ENCODE measurements around the gene SLC9A3.

SLC9A3 gene

GRCh38 chr5:426392-426976, 97.8 kb downstream of the SLC9A3 start:
- no peak overlapping the region for H3K27ac ChIP-seq (ENCODE audit: low read depth, low read length)
- no peak overlapping the region for H3K4me3 ChIP-seq (ENCODE audit: low read length)
- no peaks in the 10 kb centered on the region for H3K27me3 ChIP-seq (ENCODE audit: insufficient read depth, low read length)
- no peaks in the 10 kb centered on the region for H3K9me3 ChIP-seq (ENCODE audit: insufficient read depth, low read depth, low read length)
- H3K36me3 ChIP-seq (ENCODE audit: insufficient read depth, low read length): no peaks in the 10 kb centered on the region
- no peaks in the 10 kb centered on the region for H3K4me1 ChIP-seq (ENCODE audit: insufficient read depth, low read length)
- 89% methylated on average over 3 of the region's 3 CpGs for WGBS
- no peak overlapping the region for H3K9ac ChIP-seq (ENCODE audit: low read depth, low read length)

- H3K4me3 ChIP-seq (ENCODE audit: low read length): no peak overlapping the region
- H3K9ac ChIP-seq (ENCODE audit: low read depth, low read length): no peak overlapping the region
These were observed 98.5 kb downstream of the SLC9A3 start for GRCh38 chr5:425714-426113.

GRCh38 chr5:424301-425110, 99.7 kb downstream of the SLC9A3 start:
- no peaks in the 10 kb centered on the region for H3K4me1 ChIP-seq (ENCODE audit: insufficient read depth, low read length)
- no peaks in the 10 kb centered on the region for H3K27me3 ChIP-seq (ENCODE audit: insufficient read depth, low read length)
- H3K27ac ChIP-seq (ENCODE audit: low read depth, low read length): no peak overlapping the region
- WGBS: 91% methylated on average over 10 of the region's 11 CpGs
- H3K9me3 ChIP-seq (ENCODE audit: insufficient read depth, low read depth, low read length): no peaks in the 10 kb centered on the region
- no peaks in the 10 kb centered on the region for H3K36me3 ChIP-seq (ENCODE audit: insufficient read depth, low read length)
- no peak overlapping the region for H3K4me3 ChIP-seq (ENCODE audit: low read length)
- no peak overlapping the region for H3K9ac ChIP-seq (ENCODE audit: low read depth, low read length)

More at GRCh38 chr5:425714-426113, 98.5 kb downstream of the SLC9A3 start:
- H3K36me3 ChIP-seq (ENCODE audit: insufficient read depth, low read length): no peaks in the 10 kb centered on the region
- WGBS: 89% methylated on average over 5 of the region's 5 CpGs
- H3K27ac ChIP-seq (ENCODE audit: low read depth, low read length): no peak overlapping the region
- H3K27me3 ChIP-seq (ENCODE audit: insufficient read depth, low read length): no peaks in the 10 kb centered on the region
- H3K4me1 ChIP-seq (ENCODE audit: insufficient read depth, low read length): no peaks in the 10 kb centered on the region
- no peaks in the 10 kb centered on the region for H3K9me3 ChIP-seq (ENCODE audit: insufficient read depth, low read depth, low read length)

DNA sequence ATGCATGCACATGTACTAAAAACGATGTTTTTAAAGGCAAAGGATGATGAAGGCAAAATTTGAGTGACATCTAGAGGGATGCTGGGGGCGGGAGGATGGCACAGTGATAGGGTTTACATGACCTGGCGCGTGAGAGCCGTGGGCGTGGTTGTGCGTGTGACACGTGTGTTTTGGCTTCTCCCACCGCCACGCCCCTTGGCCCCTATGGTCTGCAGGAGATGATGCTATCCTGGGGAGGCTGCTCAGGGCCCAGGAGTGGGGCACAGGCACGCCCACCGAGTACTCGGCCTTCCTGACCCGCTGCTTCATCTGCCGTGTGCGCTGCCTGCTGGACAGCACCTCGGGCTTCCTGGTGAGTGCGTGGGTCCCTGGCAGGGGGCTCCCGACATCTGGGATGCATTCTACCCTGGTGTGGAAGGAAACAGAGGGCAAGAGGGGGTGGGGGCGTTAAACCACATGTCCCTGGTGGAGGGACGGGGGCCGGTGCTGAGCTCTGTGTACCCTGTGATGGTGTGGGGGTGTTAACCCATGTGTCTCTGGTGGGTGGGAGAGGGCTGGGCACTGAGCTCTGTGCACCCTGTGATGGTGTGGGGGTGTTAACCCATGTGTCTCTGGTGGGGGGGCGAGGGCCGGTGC, 100.5 kb downstream of the SLC9A3 start:
- Histone ChIP-seq H3K36me3 (ENCODE audit: insufficient read depth, low read length) (no peaks in the 10 kb centered on the region), H3K27me3 (ENCODE audit: insufficient read depth, low read length) (no peaks in the 10 kb centered on the region), H3K4me1 (ENCODE audit: insufficient read depth, low read length) (no peaks in the 10 kb centered on the region), H3K4me3 (ENCODE audit: low read length) (no peak overlapping the region), H3K27ac (ENCODE audit: low read depth, low read length) (no peak overlapping the region), H3K9me3 (ENCODE audit: insufficient read depth, low read depth, low read length) (no peaks in the 10 kb centered on the region), H3K9ac (ENCODE audit: low read depth, low read length) (no peak overlapping the region)
- WGBS: 92% methylated on average over 24 of the region's 24 CpGs

DNA sequence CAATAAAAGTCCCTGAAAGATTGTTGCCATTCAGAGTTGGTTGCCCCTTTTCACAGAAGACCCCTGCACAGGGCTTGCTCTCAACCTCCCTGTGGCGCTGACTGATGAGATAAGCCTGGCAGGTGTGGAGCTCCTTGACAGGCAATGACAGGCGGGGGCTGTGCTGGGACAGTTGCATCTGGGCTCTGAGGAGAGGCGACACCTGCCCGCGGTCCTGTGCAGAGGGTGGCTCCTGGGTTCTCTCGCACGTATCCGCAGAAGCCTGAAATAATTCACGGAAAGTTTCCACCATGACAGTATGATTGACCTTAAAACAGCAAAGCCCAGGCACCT, 101.0 kb downstream of the SLC9A3 start:
- no peak overlapping the region for H3K27ac ChIP-seq (ENCODE audit: low read depth, low read length)
- H3K9ac ChIP-seq (ENCODE audit: low read depth, low read length): no peak overlapping the region
- H3K4me1 ChIP-seq (ENCODE audit: insufficient read depth, low read length): no peaks in the 10 kb centered on the region
- H3K36me3 ChIP-seq (ENCODE audit: insufficient read depth, low read length): no peaks in the 10 kb centered on the region
- no peaks in the 10 kb centered on the region for H3K9me3 ChIP-seq (ENCODE audit: insufficient read depth, low read depth, low read length)
- H3K4me3 ChIP-seq (ENCODE audit: low read length): no peak overlapping the region
- WGBS: 94% methylated on average over 9 of the region's 9 CpGs
- H3K27me3 ChIP-seq (ENCODE audit: insufficient read depth, low read length): no peaks in the 10 kb centered on the region

GRCh38 chr5:422323-423232, 101.7 kb downstream of the SLC9A3 start:
- no peak overlapping the region for H3K27ac ChIP-seq (ENCODE audit: low read depth, low read length)
- H3K4me3 ChIP-seq (ENCODE audit: low read length): no peak overlapping the region
- no peaks in the 10 kb centered on the region for H3K27me3 ChIP-seq (ENCODE audit: insufficient read depth, low read length)
- H3K9ac ChIP-seq (ENCODE audit: low read depth, low read length): no peak overlapping the region
- WGBS: 91% methylated on average over 32 of the region's 32 CpGs
- no peaks in the 10 kb centered on the region for H3K36me3 ChIP-seq (ENCODE audit: insufficient read depth, low read length)
- no peaks in the 10 kb centered on the region for H3K4me1 ChIP-seq (ENCODE audit: insufficient read depth, low read length)
- no peaks in the 10 kb centered on the region for H3K9me3 ChIP-seq (ENCODE audit: insufficient read depth, low read depth, low read length)

GRCh38 chr5:421901-422300, 102.3 kb downstream of the SLC9A3 start:
- H3K4me1 ChIP-seq (ENCODE audit: insufficient read depth, low read length): no peaks in the 10 kb centered on the region
- H3K4me3 ChIP-seq (ENCODE audit: low read length): no peak overlapping the region
- H3K36me3 ChIP-seq (ENCODE audit: insufficient read depth, low read length): no peaks in the 10 kb centered on the region
- WGBS: 94% methylated on average over 13 of the region's 13 CpGs
- H3K9ac ChIP-seq (ENCODE audit: low read depth, low read length): no peak overlapping the region
- no peaks in the 10 kb centered on the region for H3K27me3 ChIP-seq (ENCODE audit: insufficient read depth, low read length)
- no peaks in the 10 kb centered on the region for H3K9me3 ChIP-seq (ENCODE audit: insufficient read depth, low read depth, low read length)
- no peak overlapping the region for H3K27ac ChIP-seq (ENCODE audit: low read depth, low read length)

DNA sequence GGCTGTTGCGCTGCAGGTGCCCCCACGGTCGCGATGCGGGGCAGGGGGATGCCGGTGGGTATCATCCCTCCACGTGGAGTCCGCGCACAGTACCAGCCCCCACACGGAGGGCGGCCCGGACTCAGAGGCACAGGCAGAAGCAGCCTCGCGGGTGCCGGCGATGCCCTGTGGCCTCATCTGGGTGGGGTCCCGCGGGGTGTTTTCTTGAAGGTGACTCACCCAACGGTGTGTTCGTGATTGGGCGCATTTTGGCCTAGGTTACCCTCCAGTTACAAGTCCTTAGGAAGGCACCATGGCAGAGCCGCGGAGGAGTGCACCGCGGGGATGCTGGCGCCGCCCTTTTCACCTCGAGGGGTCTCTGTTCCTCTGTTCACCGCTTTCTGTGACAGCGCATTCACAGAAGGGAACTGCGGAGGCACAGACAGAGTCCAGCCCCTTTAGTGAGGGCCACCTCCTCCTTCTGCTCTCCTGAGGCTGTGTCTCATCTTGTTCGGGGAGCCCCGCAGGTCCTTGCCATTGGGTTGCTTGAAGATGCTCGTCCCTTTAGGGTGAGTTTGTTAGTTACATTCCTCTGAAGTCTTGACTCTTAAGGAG, 102.9 kb downstream of the SLC9A3 start:
- H3K9ac ChIP-seq (ENCODE audit: low read depth, low read length): no peak overlapping the region
- H3K4me3 ChIP-seq (ENCODE audit: low read length): no peak overlapping the region
- H3K36me3 ChIP-seq (ENCODE audit: insufficient read depth, low read length): no peaks in the 10 kb centered on the region
- H3K27ac ChIP-seq (ENCODE audit: low read depth, low read length): no peak overlapping the region
- H3K27me3 ChIP-seq (ENCODE audit: insufficient read depth, low read length): no peaks in the 10 kb centered on the region
- 94% methylated on average over 34 of the region's 34 CpGs for WGBS
- no peaks in the 10 kb centered on the region for H3K4me1 ChIP-seq (ENCODE audit: insufficient read depth, low read length)
- no peaks in the 10 kb centered on the region for H3K9me3 ChIP-seq (ENCODE audit: insufficient read depth, low read depth, low read length)

DNA sequence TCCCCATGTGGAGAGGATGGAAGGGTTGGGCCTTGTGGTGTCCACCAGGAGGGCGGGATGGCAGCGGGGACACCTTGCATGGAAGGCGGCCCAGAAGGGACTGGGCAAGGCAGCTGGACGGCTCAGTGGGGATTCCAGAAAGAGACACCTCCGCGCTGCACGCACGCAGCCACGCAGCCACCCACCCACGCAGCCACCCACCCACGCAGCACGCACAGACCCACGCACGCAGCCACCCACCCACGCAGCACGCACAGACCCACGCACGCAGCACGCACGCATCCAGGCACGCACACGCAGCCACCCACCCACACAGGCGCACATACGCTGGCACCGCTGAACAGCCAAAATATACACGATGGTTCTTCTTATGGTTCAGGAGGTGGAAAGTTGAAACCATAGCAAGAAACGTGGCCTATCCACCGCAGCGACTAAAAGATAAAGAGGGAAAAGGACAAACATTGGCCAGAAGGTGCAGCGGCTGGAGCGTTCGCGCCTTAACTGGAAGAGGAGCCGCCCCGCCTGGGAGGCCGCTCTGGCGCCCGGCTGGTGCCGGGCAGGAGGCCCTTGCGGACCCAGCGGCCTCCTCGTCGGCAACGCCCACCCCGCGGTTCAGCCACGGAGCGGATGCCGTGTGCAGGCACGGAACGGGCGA, 103.5 kb downstream of the SLC9A3 start:
- H3K9me3 ChIP-seq (ENCODE audit: insufficient read depth, low read depth, low read length): no peaks in the 10 kb centered on the region
- peaks cover 3% of the 10 kb centered on the region; the same call in 1 of the 2 replicates for H3K4me1 ChIP-seq (ENCODE audit: insufficient read depth, low read length)
- H3K27me3 ChIP-seq (ENCODE audit: insufficient read depth, low read length): no peaks in the 10 kb centered on the region
- 95% methylated on average over 52 of the region's 52 CpGs for WGBS
- H3K27ac ChIP-seq (ENCODE audit: low read depth, low read length): no peak overlapping the region
- no peak overlapping the region for H3K4me3 ChIP-seq (ENCODE audit: low read length)
- no peaks in the 10 kb centered on the region for H3K36me3 ChIP-seq (ENCODE audit: insufficient read depth, low read length)
- no peak overlapping the region for H3K9ac ChIP-seq (ENCODE audit: low read depth, low read length)

All from HUES64 (cell line).